GM21381 (cell line): ENCODE measurements around the gene TBC1D9.

Experiments used
- ATAC-seq: cut with Tn5 transposase; IDR thresholded peaks from one replicate; pipeline ENCODE4 v1.9.1; 2021; ENCODE audit warnings: mild to moderate bottlenecking, moderate library complexity; ENCODE audit not compliant: unreplicated experiment

The TBC1D9 gene

DNA sequence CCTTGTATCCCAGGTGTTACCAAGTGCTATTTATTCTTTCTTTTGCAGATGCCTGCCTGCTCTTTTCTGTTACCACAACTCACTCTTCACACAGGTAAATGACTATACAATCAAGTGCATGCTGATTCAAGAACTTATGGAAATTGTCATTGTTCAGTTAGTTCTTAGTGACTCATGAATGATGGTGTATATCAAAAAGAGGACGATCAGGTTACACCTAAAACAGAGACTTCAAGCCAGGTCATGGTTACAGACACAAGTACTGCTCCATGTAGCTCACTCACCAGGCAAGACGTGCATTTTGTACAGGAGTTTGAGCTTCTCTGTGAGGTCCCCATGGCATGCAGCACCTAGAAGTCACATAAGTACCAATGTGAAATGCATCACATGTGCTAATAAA lies 128.2 kb downstream of the TBC1D9 start:
- no peak for ATAC-seq

DNA sequence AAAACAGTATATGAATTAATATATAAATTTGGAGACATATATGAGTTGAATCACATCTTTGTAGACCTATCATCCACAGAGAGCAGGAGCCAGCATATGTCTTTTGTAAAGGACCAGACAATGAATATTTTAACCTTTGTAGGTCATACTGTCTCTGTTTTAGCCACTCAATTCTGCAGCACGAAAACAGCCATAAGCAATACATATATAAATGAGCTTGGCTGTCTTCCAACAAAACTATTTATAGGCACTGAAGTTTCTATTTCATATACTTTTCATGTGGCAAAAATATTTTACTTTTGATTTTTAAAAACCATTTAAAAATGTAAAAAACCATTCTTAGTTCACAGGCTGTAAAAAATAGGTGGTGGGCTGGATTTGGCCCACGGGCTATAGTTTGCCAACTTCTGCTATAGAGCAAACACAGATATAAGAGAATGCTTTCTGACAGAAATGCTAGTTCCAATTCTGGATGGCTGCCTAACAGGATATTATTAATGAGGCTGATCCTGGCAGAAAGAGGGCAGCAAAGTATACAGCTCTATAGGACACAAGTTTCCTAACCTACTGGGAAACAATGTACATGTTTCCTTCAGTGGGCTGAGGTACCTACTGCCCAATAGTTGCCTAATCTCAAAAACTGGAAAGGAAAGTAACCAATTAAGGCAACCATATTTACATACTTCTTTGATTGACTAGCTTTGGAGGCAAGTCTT lies 129.4 kb downstream of the TBC1D9 start:
- no peak for ATAC-seq

DNA sequence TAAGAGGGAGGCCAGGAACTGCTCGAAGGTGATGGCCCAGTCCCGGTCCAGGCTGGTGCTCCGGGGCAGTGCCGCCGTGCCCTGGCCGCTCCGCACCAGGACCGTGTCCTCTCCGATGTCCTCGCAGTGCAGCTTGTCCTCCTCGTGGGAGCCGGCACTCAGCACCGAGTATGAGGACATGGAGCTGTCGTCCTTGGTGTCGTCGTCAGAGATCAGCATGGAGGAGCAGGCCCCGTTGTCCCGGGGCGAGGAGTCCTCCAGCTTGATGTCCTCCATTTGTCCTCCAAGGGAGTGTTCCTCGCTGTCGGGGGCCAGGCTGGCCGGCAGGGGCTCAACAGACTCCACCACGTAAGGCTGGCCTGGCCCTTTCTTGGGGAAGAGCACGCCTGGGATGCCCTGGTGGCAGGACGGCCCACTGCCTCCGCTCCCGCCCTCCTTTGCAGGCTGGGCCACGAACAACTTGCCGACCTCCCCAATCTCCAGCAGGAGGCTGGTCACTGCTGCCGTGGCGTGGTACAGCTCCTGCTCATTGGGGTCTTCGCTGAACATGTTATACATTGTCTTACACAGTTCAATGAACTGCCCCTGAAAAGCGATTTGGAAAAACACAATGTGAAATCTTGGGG lies 133.7 kb downstream of the TBC1D9 start:
- no peak for ATAC-seq

DNA sequence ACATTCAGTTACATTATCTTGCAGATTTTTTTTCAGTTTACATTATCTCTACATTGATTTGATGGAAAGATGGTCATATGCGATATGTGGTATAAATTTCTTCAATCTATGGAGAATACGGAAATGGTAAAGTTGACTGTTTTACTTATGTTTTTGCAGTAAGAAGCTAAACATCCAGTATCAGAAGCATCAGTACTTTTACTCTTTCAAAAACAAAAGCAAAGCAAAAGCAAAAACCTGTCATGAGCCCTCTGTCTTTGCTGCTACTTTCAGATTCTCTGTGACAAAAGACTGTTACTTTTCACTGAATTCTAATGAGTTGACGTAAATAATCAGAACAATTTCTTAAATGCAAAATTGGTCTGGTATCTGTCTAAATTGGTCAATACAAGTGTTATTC lies 135.0 kb downstream of the TBC1D9 start:
- no peak for ATAC-seq

DNA sequence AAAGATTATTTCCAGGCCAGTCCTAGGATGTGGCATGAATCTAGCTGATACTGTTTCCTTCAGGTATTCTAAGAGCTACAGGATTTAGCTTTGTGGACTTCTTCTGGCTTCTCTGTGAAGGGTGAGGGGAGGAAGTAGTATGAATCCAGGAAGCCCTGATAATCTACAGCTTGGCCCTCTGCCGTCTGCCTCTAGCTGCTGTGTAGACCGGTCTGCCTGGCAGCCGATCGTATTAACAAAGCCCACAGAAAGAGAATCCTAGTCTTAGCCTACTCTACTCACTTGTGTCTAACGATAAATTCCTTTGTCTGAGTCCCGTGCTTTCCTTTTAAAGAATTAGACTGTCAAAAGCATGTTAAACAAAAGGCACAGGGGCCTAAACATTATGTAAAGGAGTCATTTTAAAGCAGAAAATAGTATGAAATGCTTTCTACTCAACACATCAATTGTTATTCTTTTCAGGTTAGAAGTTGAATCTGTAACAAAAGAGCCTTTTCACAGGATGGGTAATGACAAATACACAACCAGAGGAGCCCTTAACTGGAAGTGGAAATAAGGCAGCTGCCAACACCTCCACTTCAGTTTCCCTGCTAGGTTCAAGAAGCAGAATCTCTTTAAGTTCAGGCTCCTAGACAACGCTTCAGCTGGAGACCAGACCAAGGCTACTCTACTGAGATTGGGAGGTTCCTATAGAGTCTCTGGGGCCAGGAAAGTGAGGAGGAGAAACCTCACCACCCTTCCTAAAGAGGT lies 138.5 kb downstream of the TBC1D9 start:
- no peak for ATAC-seq

DNA sequence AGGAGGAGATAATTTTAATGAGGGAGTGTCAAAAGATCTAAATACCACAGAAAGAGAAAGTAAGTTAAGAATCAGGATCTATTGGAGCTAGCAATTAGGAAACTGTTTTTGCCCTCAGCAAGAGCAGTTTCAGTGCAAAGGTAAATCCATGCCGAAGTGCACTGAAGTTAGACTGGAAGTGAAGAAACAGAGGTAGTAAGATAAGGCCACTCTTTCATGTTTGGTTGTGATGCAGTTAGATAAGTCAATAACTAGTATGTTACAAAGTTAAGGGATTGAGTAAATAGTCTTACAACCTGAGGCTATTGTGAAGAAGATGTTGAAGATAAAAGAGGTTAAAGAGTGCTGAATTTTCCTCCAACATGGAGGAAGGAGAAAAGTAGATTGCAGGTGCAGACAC lies 140.7 kb downstream of the TBC1D9 start:
- ATAC-seq = no peak

DNA sequence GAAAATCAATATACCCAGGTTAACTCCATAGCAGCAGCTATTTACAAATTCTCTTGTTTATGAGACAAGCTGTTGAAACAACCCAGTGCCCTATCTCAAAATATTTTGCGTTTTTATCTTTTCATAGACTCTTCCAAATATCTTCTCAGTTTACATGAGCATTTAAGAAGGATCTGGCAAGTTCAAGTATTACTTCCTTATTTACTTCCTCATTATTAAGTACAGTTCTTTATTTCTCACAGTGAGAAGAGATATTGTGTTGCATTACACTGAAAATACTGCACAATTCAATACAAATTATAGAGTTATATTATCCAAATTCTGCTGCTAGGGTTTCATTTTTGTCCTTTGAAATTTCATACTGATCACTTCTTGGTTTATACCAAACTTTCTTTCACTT lies 143.8 kb downstream of the TBC1D9 start:
- ATAC-seq = no peak

DNA sequence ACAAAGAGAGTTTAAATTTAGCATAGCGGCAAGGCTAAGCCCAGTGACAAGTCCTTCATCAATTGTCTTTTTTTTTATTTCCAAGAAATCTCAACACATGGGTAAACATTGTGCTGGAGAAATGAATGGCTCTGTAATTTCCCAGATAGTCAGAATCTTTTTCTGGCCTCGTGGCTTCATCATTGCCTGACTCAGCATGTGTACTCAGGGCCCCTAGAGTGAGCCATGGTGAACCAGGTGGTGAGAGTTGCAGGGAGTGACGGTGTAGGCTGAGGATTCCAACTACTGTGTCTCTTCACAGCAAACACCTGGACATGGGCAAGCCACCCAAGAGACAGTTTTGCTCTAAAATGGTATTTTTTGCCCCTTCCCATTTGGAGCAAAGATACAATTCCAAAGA lies 144.3 kb downstream of the TBC1D9 start:
- ATAC-seq = no peak

DNA sequence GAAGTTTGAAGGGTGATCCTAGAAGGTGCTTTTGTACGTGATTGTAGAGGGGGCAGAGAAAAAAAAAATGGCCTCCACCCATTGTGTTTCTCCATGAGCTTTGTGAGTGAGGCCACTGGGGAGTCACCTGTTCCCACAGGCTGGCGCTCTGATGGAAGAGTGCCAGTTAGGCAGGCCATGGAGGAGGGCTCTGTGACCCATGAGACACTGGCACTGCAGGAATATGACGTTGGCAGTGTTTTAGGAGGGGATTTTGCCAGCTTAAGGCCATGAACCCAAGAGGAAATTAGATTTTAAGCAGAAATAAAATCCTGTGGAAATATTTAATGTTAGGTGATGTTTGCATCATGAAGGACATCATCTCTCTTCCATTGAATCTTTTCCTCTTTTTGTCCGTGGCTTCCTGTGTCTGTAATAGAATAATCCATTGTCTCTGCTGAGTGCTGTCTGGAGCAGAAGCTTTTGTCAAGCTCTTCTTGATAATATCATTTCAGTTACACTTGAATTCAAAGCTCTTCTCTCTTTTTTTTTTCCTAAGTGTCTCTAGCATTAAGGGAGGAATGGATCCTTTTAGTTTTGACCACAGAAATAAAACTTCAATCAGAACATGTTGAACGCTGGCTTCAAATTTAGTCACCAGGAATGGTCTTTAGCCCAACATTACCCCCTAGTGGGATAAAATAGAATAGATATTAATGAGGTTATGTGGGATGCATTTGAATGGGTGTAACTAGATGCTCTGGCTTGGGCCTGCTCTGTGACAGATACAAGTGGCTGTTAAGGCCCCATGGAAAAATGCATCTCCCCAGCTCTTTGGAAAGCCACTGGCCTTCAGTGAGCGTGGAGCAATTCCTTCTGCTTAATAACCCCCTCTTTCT lies 146.4 kb downstream of the TBC1D9 start:
- ATAC-seq = peak; percentile 54

DNA sequence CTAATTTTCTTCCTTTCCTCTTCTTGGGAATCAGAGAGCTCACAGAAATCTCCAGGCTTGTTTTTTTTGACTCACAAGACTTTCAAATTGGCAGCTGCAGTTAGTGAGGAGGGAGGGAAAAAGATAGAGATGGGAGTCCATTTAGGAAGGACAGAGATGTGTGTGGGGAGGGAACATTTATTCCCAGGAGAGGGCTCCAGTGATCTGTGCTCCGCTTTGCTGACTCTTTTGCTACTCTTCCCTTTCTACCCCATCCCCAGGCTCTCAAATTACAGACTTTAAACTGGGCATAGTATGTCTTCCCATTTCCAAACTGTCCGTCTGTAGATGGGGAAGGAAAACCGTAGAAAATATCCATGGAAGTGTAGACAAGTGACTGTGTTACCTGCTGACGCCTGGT lies 148.3 kb downstream of the TBC1D9 start:
- no peak for ATAC-seq

DNA sequence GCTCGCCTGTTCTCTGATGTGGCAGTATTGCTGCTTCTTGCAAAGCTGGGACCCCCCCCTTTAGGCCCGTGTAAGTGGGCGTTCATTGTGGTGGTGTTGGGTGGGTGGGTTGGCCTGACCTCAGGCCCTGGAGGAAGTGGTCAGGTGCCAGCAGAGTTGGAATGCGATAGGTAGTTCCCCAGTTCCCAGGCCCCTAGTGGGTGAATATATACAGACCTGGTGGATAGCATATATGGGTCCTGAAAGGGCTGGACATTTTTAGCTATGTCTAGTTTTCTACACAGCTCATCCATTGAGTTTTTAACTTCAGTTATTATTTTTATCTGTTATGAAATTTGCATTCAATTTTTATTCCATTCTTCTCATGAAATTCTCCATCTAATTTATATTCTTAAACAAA lies 151.6 kb downstream of the TBC1D9 start:
- no peak for ATAC-seq

DNA sequence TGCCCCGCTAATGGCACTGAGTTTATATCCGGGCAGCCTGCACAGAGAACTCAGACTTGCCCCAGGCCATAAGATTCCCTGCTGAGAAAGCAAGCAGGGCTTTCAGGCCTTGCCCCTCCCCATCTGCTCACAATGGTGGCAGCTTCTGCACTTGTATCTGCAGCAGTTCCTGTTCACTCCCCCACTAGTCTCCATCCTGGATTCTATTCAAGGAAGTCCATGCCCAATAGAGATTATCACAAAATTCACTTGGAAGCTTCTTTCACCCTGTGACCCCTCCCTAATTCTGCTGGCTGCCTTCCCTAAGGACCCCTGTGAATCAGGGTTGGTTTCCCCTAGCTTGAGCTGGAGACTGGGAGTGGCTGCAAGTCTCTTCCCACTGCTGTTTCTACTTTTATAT lies 152.9 kb downstream of the TBC1D9 start:
- no peak for ATAC-seq

DNA sequence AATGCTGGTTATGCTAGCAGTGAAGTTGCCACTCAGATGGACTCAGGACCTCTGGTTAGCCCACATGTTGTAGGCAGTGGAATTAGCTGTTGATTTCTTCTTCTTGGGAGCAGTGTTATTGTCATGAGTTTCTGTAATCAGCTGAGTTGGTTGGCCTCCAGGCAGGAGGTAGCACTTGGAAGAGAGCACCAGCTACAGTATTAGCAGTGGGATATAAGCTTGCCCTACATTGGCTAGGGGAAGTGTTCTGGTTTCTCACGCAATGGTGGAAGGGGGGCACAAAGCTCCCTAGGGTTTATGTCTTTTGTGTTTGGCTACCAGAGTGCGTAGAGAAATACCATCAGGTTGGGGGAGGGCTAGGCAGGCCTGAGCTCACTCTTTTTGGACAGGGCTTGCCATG lies 153.5 kb downstream of the TBC1D9 start:
- ATAC-seq = no peak

DNA sequence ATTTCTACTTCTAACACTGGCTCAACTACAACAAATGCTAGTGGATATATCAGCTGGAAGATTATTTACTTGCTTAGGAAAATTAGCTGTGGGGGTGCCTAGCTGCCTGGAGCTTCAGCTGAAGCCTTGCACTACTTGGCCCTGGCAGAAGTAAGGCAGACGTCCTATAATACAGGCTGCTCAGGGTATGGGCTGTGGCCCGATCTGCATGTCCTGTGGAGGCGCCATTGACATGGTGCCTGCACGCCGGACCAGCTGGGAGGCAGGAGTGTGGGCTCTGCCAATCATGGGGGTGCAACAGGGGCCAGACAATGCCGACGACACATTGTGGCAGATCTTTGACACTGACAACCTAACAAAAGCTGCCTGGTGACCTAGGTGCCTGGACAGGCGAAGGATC lies 155.8 kb downstream of the TBC1D9 start:
- ATAC-seq = no peak

DNA sequence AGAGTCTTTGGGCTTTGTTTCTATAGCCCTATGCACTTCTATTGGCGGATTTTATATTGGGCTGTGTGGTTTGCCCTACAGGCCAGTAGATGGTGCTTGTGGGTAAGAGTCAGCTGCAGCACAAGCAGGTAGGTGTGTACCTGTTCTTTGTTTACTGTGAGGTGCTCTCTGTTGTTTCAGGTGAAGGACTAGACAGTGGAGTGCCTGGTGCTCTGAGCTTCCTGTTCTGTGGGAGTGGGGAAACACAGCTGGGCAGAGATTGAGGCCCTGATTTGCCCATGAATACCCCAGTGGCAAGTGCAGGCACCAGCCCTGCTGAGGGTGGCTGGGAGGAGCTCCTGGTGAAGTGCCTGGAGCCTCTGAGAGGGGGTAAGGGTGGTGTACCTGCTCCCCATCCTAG lies 161.1 kb downstream of the TBC1D9 start:
- ATAC-seq = peak; percentile 54

DNA sequence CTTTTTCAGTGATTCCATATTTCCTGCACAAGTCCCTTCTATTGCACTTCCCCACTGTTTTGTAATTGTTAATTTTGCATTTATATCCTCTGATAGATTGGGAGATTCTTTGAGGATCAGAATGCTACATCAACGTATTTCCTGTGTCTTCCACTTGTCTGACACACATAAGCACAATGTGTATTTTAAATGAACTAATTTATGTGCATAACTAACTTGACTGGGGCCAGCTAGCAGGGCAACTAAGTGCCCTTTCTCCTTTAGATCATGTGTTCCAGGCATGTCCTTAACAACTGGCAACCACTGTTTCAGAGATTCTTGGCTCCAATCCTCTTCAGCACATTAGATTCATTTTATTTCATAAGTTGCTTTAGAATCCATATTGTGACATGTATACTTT lies 171.7 kb downstream of the TBC1D9 start:
- ATAC-seq = no peak

DNA sequence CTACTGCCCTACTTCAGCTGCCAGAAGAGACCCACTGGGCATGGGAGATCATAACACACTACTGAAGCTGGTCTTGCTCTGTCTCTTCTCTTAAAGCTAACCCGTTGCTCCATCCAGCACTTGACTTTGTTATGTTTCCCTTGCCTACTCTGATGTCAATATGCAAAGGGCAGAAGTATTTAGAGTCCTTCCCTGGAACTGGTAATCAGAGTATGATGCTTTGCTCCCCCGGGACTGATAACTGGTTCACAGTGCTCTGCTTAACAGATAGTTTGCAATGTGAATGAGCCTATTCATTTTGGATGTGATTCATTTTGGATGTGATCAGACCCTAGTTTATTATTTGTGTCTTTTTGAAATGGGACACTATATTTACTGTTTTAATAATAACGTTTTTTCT lies 175.1 kb downstream of the TBC1D9 start:
- no peak for ATAC-seq

DNA sequence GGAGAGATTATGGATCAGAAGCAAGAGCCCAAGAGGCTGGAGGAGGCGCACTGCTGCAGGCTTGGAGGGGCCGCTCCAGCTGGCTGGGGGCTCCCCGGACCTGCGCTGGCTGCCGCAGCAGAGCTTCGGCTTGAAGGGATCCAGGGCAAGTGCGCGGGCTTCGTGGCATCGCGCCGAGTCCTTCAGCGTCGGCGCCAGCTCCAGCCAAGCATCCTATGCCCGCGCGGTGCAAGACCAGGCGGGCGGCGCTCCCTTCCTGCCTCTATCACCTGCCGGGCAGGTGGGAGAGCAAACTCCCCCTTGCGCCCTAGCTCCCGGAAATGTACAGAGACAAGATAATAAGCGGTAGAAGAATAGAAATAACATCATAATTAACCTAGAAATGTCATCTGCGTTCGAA lies 176.9 kb downstream of the TBC1D9 start:
- no peak for ATAC-seq

DNA sequence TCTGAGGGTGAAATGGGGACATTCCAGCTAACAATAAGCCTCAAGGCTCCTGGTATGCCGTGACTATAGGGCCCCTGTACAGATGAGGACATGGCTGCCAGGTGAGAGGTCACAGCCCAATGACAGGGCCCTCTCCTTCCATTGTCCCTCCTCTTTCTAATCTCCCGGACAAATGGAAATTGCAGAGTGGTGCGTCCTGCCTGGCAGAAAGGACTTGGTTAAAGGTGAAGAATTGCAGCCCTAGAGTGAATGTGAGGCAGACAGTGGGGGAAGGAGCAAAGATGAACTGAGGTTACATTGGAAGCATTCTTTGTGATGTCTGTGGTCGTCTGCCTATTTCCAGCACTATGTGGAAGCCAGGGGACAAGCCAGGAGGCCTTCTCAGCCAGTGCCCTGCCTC lies 180.7 kb downstream of the TBC1D9 start:
- no peak for ATAC-seq

DNA sequence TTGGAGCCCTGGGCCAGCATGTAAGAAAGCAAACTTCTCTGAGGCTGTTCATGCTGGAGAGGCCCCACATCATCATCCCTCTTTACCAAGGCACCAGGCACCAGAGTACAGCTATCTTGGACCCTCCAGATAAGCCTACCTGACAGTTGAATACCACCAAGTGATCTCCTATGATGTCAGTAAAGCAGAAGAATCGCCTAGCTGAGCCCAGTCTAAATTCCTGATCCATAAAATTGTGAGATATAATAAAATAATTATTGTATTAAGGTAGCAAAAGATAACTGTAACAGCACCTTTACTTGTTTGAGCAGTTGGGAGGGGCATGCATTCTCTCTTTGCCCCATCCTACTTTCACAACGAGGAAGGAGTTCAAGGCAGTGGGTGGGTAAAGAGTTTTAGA lies 184.6 kb downstream of the TBC1D9 start:
- ATAC-seq = no peak
